HG02970 (cell line): ENCODE results near the gene C10orf88.

Source experiments
- ATAC-seq: cut with Tn5 transposase; IDR thresholded peaks from one replicate; pipeline ENCODE4 v1.9.1; 2021; ENCODE audit warnings: mild to moderate bottlenecking, moderate library complexity, moderate number of reproducible peaks; ENCODE audit not compliant: unreplicated experiment, low FRiP score

Gene C10orf88, protein sequence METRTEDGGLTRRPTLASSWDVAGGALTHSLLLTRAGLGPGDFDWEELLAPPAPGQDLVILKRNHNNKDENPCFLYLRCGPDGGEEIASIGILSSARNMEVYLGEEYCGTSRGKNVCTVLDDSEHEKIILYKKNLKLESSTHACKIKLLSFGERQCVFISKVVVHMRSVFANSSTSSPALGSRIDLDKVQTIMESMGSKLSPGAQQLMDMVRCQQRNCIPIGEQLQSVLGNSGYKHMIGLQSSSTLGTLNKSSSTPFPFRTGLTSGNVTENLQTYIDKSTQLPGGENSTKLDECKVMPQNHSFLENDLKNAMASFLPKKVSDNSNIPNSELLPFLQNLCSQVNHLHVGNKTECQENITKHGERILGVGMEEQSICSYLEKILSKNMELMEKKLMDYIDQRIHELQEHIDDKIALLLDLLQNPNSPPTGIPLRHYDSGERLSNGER

DNA sequence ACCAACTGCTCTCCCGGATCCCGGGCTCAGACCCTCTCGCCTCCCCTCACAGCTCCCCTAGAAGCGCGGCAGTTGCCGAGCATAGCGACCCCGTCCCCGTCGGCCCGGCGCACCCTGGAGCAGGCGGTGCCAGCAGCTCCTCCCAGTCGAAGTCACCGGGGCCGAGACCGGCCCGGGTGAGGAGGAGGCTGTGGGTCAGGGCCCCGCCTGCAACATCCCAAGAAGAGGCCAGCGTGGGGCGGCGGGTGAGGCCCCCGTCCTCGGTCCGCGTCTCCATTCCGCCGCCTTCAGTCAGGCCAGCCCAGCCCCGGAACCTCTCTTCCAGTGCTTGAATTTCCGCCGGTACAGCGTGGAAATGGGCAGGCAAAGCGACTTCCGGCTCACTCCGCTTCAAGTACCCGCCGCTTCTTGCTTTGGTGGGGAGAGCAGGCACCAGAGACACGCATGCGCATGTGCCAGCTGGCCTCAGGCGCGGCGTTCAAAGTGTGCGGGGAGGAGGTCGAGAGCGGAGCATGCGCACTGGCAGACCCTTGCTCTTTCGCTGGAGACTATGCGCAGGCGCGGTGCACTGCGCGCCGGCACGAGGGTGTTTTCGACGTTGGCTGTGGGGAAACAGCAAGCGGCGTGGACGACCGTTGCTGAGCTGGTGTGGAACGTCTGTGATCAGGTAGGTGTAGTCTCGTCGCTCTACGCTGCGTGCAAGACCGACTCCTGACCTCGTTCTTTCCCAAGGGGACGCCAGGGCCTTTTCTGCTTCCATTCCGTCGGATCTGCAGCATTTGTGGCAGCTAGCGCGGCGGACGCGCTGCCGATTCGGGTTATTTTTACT is at the start of gene C10orf88:
Gene C10orf88, minus strand, starts transcription at position 326 of the 829 bp plus-strand sequence. Its CDS starts 49 bp downstream, at position 277.
- ATAC-seq: peak; percentile 98

DNA sequence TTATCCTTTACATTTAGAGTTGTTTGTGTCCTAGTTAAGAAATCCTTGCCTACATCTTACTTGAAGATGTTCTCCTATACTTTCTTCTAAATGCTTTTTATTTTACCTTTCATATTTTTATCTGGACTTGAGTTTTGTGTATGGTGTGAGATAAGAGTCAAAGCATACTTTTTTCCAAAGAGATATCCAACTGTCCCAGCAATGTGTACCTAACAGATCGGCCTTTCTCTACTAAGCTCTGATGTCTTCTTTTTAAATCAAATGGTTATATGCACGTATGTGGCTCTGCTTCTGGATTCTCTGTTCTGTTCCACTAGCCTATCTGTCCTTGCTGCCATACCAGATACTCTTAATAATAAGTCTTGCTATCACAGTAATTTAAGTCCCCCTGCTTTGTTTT is 47.3 kb upstream of the C10orf88 start:
- ATAC-seq: no peak

DNA sequence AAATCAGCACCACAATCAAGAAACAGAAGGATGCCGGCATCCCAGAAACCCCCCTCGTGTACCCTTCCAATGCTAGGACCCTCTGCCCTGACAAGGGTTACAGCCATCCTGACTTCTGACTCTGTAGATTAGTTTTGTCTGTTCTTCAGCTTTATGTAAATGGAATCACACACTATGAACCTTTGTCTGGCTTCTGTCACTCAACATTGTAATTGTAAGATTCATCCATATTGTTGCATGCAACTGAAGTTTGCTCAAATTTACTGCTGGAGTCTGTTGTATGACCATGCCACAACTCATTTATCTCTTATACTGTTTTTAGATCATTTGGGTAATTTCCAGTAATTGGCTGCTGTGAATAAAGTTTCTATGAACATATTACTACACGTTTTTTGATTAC is 46.1 kb upstream of the C10orf88 start:
- ATAC-seq: no peak

DNA sequence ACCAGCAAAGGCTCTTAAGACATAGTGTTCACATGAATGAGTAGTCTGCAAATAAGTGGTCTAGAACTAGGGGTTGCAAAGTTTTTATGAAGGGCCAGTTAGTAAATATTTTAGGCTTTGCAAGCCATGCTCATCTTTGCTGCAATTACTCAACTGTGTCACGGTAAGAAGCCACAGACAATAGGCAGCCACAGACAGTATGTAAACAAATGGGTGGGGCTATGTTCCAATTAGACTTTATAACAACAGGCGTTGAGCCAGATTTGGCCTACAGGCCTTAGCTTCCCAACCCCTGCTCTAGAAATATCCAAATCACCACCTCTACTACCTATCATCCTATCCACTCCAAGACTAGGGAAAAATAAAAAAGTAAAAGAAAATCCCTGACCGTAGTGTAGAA is 45.3 kb upstream of the C10orf88 start:
- ATAC-seq: no peak

DNA sequence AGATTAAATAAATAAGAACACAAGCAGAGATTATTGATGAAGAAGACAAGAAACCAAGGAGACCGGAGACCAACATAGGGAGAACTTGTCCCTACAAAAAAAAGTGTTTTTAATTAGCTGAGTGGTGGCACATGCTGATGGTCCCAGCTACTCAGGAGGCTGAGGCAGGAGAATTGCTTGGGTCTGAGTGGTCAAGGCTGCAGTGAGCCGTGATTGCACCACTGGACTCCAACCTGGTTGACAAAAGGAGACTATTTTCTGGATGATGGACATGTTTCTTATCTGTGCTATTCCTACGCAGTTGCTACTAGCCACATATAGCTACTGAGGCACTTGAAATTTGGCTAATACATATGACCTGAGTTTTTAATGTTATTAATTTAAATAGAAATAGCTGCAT is 44.9 kb upstream of the C10orf88 start:
- no peak for ATAC-seq

DNA sequence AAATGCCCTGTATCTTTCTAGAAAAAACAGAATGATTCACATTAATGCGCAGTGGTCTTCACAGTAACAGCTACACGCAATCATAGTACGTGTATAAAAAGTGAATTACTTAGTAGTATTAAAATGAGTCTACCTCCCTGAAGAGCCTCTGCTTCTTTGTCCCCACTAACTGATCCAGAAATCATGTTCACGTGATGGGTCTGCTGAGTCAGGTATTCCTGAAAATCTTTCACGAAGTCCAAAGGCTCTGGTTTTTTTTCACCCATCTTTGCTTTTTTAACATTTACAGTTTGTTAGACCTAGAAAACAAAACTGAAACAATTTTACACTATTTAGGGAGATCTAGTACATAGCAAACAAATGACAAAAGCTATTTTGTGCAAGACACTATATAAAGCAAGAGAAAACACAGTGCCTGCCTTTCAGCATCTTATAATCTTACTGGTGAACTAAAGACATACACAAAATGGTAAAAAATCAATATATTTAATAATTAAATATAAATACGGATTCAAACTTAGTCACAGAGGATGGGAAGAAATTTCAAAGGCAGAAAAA is 44.4 kb upstream of the C10orf88 start:
- ATAC-seq: no peak

DNA sequence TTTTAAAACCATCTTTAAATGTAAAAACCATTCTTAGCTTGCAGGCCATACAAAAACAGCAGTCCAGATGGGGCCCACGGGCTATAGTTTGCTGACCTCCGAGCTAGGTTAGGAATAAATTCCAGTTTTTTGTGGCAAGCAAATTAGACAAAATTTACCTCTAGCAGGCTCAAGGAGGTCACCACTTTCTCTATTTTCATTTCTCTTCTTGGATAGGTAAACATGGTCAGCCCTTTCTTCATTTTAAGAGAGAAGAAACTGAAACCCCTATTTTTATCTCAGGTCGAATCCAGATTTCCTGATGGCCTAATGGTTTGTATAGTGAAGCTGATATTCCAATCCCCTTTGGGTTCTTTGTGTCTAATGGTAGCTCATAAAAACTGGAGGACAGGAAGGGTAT is 43.8 kb upstream of the C10orf88 start:
- ATAC-seq: no peak

DNA sequence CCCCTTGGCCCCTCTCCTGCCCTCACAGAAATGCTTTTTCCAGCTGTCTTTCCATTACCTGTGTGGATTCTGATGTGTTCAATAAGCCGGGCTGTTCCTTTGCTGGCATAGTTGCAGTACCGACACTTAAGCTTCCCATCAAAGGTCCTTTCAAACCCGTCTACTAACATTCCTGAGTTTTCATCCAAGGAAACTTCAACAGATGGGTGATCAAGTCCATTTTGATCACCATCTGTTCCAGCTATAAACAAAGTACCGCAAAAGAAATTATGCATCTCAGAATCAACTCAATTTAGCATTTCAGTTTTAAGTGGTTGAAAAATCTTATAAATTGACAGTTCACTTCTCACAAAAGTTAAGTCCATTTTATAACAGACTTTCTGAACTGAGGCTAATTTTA is 41.9 kb upstream of the C10orf88 start:
- ATAC-seq: no peak

DNA sequence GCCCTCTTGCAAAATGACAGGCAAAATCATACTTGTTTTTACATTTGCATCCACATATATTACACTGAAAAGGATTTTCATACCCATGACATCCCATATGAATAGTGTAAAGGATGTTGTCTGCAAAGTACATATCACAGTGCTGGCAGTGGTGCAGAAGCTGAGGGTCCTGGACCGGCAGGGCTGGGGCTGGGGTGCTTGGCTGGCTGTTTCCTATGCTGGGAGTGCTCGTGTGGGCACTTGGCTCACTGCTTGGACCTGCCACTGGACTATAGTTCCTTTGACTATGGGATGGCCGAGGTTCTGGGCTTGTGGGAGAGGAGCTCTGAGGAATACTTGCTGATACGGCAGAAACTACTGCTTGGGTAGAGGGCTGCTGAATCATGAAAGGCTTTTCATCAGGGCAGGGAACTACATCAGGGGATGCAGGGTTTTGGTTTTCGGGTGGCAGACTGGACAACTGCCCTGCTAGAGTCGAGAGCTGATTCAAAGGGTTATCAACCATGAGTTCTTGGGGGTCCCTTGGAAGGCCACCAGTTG is 39.8 kb upstream of the C10orf88 start:
- ATAC-seq: no peak

DNA sequence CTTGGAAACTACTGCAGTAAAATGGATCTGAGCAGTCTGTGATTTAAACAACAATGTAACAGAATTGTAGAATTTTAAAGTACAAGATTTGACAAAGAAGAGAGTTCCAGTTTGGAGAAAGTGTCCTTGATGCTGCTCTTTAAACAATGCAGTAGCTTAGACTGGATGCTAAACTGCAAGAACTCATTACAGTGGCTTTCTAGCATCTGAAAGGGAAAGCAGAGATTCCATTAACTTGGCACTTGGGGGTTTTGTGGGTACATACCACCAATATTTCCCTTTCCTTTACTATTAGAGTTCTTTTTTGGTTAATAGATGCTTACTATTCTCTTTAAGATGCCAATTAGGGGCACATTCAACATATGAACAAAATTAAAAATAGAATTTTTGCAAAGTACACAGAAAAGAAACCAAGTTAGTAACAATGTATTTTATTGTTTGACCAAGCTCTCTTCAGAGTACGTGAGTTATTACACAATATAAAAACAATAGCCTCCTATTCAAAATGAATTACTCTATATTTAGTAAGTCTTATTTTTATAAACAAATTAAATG is 38.1 kb upstream of the C10orf88 start:
- ATAC-seq: no peak

DNA sequence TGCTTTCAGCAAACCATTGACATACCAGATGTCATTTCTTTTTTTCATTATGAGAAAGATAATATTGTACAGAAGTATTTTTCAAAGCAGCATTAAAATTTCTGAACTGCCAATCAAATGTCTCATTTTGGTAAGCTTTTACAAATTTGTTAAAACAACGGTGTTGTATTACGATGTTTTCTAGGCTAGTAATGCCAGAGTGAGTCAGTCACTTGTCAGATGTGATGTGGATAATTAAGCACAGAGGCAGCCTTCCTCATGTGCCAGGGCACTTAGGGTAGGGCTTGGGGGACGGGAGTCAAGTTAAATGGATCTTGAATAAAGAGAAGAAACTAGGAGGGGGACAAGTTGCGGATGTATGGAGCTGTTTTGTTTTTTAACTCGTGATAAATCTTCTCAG is 36.3 kb upstream of the C10orf88 start:
- no peak for ATAC-seq

DNA sequence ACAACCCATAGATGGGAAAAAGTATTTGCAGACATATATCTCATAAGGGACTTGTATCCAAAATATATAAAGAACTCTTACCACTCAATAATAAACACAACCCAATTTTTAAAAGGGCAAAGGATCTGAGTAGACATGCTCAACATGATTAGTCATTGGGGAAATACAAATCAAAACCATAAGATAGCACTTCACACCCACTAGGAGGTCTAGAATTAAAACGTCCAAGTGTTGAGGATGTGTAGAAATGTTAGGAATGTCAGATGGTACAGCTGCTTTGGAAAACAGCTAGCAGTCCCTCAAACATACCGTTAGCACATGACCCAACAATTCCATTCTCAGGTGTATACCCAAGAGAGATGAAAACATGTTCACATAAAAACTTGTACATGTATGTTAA is 34.5 kb upstream of the C10orf88 start:
- no peak for ATAC-seq

DNA sequence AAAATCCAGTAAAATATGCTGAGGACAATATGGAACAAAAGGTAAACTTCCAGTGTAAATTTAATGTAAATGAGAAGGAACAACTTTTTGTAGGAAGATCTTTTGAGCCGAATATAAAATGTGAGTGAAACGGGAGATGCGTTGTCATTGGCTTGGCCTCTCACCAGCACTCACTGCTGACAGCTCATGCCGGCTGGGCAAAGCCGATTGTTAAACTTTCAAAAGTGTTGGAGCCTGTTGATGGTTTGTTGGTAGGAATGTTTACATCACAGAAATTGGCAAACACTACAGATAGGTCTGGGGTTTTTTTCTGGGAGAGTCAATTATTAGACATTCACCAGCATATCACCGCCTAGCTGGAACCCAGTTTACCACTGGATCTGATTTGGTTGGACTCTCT is 32.3 kb upstream of the C10orf88 start:
- no peak for ATAC-seq

DNA sequence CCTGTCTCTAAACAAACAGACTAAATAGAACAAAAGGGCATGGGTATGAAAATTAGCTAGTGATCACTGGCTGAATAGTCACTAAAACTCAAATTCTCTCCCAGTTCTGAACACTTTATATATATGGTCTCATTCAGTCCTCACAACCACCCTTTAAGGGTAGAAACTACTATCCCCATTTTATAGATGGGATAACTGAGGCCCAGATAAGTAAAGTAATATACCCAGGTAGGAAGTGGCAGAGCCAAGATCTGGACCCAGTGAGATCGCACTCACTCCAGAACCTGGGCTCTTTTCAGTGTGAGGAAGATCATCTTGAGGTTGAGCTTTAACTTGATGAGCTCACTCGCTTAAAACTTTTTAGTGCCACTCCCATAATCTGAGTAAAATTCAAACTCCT is 30.7 kb upstream of the C10orf88 start:
- ATAC-seq: no peak

DNA sequence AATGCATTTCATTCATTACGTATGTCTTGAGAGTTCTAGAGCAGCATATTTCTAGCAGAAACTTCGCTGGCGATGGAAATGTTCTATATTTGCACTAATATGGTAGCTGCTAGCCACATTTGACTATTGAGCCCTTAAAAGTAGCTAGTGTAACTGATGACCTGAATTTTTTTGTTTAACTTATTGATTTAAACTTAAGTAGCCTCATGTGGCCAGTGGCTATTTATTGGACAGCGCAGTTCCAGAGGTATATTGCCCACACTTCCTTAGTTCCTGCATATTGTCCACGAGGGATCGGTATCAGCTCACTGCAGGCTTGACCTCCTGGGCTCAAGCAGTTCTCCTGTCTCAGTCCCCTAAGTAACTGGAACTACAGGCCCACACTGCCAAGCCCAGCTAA is 29.9 kb upstream of the C10orf88 start:
- no peak for ATAC-seq

DNA sequence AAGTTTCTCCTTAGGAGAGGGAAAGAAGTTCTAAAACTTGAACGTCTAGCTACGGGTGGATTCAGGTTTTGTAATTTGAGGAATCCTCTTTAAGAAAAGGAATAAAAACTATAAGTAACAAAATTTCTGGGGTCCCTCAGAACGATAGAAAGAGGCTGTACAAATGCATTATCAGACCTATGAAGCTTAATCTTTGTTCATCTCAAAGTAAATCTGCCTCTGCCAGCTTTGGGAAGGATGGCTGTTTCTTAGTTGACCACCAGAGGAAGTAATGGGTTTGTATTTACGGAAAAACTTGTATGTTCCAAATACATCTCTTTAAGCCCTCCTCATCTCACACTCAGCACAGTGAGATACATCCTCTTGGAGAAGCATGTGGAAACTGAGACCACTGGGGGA is 27.0 kb upstream of the C10orf88 start:
- ATAC-seq: no peak

DNA sequence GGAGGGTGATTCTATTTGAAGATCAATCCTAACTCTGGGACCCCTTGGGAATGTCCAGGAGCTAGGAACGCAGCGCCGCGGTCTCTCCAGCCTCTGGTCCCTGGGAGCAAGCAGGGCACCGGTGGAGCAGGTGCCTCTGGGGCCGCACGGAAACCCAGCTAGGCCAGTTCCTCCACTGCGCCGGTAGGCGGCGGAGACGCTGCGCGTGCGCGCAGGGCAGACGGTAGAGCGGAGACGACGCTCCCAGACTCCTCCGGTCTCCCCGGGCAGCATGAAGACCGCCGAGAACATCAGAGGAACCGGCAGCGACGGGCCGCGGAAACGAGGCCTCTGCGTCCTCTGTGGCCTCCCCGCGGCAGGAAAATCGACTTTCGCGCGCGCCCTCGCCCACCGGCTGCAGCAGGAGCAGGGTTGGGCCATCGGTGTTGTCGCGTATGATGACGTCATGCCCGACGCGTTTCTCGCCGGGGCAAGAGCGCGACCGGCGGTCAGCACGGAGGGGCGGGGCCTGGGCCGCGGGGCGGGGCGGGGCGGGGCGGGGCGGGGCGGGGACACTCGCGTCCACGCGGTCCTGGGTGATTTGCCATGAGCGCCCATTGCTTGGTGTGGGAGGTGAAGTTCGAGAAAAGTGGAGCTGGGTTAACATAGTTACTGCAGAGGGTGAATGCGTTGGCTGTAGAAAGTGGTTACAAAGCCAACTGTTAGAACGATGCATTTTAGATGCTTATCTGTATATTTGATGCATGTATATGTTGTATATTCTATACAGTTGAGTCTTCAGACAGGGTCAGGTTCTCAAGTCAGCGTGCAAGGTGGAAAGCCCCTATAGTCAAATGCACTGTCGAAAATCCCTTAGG is 26.4 kb upstream of the C10orf88 start, which contains the start of gene PSTK:
Gene PSTK, plus strand, starts transcription at position 193 of the 857 bp plus-strand sequence. Its CDS starts 79 bp downstream, at position 272.
- ATAC-seq: peak; percentile 98

DNA sequence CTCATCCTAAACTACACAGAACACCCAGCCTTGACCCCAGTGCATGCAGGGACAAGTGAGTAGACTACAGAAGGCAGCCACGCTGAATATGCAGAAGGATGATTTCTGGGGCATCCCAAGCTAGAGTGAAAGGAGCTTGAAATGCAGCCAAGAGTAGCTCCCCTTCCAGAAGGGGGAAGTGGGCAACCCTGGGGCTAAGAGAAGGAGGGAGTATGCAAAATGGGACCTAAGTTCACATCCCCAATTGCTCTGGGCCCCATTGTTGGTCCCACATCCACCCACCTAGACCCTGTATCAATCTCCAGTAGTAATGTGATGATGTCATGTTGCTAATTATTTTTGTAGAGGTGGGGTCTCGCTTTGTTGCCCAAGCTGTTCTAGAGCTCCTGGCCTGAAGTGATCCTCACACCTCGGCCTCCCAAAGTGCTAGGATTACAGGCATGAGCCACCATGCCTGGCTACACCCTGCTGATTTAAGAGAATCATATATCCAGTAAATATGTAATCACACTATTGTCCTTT is 20.6 kb upstream of the C10orf88 start:
- no peak for ATAC-seq

DNA sequence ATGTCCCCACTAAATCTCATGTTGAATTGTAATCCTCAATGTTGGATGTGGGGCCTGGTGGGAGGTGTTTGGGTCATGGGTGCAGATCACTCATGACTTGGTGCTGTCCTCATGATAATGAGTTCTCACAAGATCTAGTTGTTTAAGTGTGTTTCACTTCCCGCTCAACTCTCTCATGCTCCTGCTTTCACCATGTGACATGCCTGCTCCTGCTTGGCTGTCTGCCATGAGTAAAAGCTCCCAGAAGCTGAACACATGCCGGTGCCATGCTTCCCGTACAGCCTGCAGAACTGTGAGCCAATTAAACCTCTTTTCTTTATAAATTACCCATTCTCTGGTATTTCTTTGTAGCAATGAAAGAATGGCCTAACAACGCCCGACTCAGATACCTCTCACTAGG is 20.0 kb upstream of the C10orf88 start:
- ATAC-seq: no peak
